ENCODE measurements around the gene ENTHD1. TPM values are rescaled to one million over a fixed set of nuclear protein-coding genes. Genes with fewer than 3 reads are reported as not detected.

The ENTHD1 gene
- total and polyA plus RNA-seq, 10 of the 15 experiments (the other 5 are each of a cell fraction or from before 2014, with no cell fraction given): 0.09 to 0.52 (median 0.21) TPM; not detected in 1

DNA sequence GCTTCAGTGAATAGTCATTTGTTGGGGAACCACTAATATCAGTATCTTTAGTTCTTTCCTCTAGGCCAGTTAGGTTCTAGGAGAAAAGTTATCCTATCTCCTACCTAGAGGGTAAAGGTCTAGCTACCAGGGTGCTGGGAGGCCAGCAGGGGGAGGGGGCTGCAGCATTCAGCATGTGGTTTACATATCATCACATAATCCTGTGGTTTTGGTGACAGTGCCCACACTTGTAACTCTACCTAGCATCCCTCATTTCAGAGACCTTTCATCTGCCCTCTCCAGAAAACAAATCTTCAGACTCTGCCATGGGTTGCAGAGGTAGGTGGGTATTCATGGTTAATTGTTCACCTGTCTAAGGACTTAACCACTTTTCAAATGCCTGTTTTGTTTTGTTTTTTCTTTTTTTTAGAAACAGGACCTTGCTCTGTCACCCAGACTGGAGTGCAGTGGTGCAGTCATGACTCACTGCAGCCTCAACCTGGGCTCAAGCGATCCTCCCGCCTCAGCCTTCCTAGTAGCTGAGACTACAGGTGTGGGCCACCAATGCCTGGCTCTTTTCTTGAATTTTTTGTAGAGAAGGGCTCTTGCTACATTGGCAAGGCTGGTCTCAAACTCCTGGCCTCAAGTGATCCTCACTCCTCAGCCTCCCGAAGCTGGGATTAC, 146.8 kb downstream of the ENTHD1 start:
- Histone ChIP-seq H3K9me3 (replicated peaks; ENCODE audit: control insufficient read depth, insufficient read depth, low read length) (no peaks in the 10 kb centered on the region; the same call in 1 of the 3 replicates), H3K27ac (ENCODE audit: control insufficient read depth, insufficient read depth) (no peak overlapping the region), H3K4me2 (ENCODE audit: control insufficient read depth, insufficient read depth) (no peak overlapping the region), H3K79me2 (ENCODE audit: control insufficient read depth, insufficient read depth, low read length) (no peaks in the 10 kb centered on the region), H3K9ac (ENCODE audit: control insufficient read depth, insufficient read depth, low read length) (no peak overlapping the region), H3K4me3 (no peak overlapping the region), H3K4me1 (ENCODE audit: control insufficient read depth, insufficient read depth, low read length) (no peaks in the 10 kb centered on the region), H3K36me3 (ENCODE audit: control insufficient read depth in 2 of 2, insufficient read depth in 2 of 2, low read length in 1 of 2) (no peaks in the 10 kb centered on the region), H2AFZ (ENCODE audit: control insufficient read depth, low read depth, low read length) (no peak overlapping the region), H4K20me1 (ENCODE audit: control insufficient read depth, insufficient read depth) (no peaks in the 10 kb centered on the region), H3K27me3 (replicated peaks in 1 of 2; ENCODE audit: control insufficient read depth in 2 of 2, insufficient read depth in 2 of 2, low read length in 1 of 2) (no peaks in the 10 kb centered on the region)
- intact Hi-C loops (cut with micrococcal nuclease; ENCODE audit: unreplicated experiment): no loop called here
- no peak for DNase-seq (ENCODE audit: low read depth, low spot score)
- FAIRE-seq: no peak
- 87% methylated on average over 3 of the region's 3 CpGs for WGBS (ENCODE audit: insufficient coverage, insufficient replicate concordance, low lambda C conversion rate, missing lambda C conversion rate)
- no TSS peak for BruUV-seq (replicated peaks)
- POLR2A ChIA-PET: no interaction called here
- in situ Hi-C loops (cut with MboI): no loop called here
- CTCF ChIA-PET: interaction anchor here (2.0 kb wide), 1 partner anchor 11 kb away, joined by 4 read pairs; no protein-coding TSS in a partner anchor
- TF ChIP-seq TARDBP (IDR thresholded peaks at IDR 0.05; ENCODE audit: borderline replicate concordance): no peak
- peak; percentile 67 for TF ChIP-seq RUNX3 (IDR thresholded peaks at IDR 0.05; ENCODE audit: low read length)
- RAD21 ChIA-PET (ENCODE audit: unreplicated experiment): no interaction called here
- ATAC-seq: no peak
- SMC1A ChIA-PET (ENCODE audit: uncharacterized antibody, unreplicated experiment): interaction anchor here (0.8 kb wide), 1 partner anchor 227 kb away, joined by 3 read pairs; no protein-coding TSS in a partner anchor

DNA sequence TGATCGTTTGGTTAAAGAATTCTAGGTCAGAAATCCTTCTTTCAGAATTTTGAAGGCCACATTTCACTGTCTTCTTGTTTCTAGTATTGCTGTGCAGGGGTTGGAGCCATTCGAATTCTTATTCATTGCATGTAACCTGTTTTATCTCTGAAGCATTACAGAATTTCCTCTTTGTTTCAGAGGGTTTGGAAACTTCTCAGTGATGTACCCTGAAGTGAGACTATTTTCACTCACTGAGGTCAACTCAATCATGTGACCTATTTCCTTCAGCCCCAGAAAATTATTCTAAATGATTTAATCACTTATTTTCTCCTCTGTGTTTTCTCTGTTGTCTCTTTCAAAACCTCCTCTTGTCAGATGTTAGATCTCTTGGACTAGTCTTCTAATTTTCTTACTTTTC, 147.8 kb downstream of the ENTHD1 start:
- Histone ChIP-seq H3K9ac (ENCODE audit: control insufficient read depth, insufficient read depth, low read length) (no peak overlapping the region), H3K27me3 (replicated peaks in 1 of 2; ENCODE audit: control insufficient read depth in 2 of 2, insufficient read depth in 2 of 2, low read length in 1 of 2) (no peaks in the 10 kb centered on the region), H3K27ac (ENCODE audit: control insufficient read depth, insufficient read depth) (no peak overlapping the region), H3K4me3 (no peak overlapping the region), H3K79me2 (ENCODE audit: control insufficient read depth, insufficient read depth, low read length) (no peaks in the 10 kb centered on the region), H4K20me1 (ENCODE audit: control insufficient read depth, insufficient read depth) (no peaks in the 10 kb centered on the region), H3K9me3 (replicated peaks; ENCODE audit: control insufficient read depth, insufficient read depth, low read length) (no peaks in the 10 kb centered on the region; the same call in 1 of the 3 replicates), H2AFZ (ENCODE audit: control insufficient read depth, low read depth, low read length) (peak overlapping the region; percentile 3), H3K4me2 (ENCODE audit: control insufficient read depth, insufficient read depth) (peak overlapping the region; percentile 0; the same call in 1 of the 2 replicates), H3K36me3 (ENCODE audit: control insufficient read depth in 2 of 2, insufficient read depth in 2 of 2, low read length in 1 of 2) (no peaks in the 10 kb centered on the region), H3K4me1 (ENCODE audit: control insufficient read depth, insufficient read depth, low read length) (no peaks in the 10 kb centered on the region)
- ATAC-seq: peak; percentile 74
- intact Hi-C loops (cut with micrococcal nuclease; ENCODE audit: unreplicated experiment): no loop called here
- RAD21 ChIA-PET (ENCODE audit: unreplicated experiment): no interaction called here
- FAIRE-seq: peak; percentile 61
- SMC1A ChIA-PET (ENCODE audit: uncharacterized antibody, unreplicated experiment): interaction anchor here (0.8 kb wide), 2 partner anchors 21 to 228 kb away, joined by 3 read pairs; no protein-coding TSS in a partner anchor
- BruUV-seq (replicated peaks): no TSS peak
- 11% methylated on average over 2 of the region's 2 CpGs for WGBS (ENCODE audit: insufficient coverage, insufficient replicate concordance, low lambda C conversion rate, missing lambda C conversion rate)
- POLR2A ChIA-PET: no interaction called here
- peak; percentile 16 for DNase-seq (ENCODE audit: low read depth, low spot score)
- in situ Hi-C loops (cut with MboI): no loop called here
- CTCF ChIA-PET: interaction anchor here (2.0 kb wide), 1 partner anchor 10 kb away, joined by 4 read pairs; no protein-coding TSS in a partner anchor
- TF ChIP-seq ZNF622 (IDR thresholded peaks at IDR 0.05): no peak
- 0 out of 2 replicates have a peak, but pooled peaks have one; percentile 55 for TF ChIP-seq ATF2 (IDR thresholded peaks at IDR 0.05; ENCODE audit: low read length)
- no peak for TF ChIP-seq GABPA (IDR thresholded peaks at IDR 0.05; ENCODE audit: low read depth)
- no peak for TF ChIP-seq USF1 (IDR thresholded peaks at IDR 0.05; ENCODE audit: borderline replicate concordance, extremely low read length, insufficient read depth, low read depth, low read length)
- no peak for TF ChIP-seq ESRRA (IDR thresholded peaks at IDR 0.05; ENCODE audit: low read length)
- peak in 1 of 2 experiments; percentile 33; a peak in 1 of 4 replicates for TF ChIP-seq ETV6 (conservative IDR thresholded peaks at IDR 0.05 in 1 of 2, IDR thresholded peaks at IDR 0.05 in 1 of 2; ENCODE audit: borderline replicate concordance in 1 of 2, low read depth in 1 of 2)
- no peak for TF ChIP-seq SREBF1 (IDR thresholded peaks at IDR 0.05; ENCODE audit: low read length)
- peak; percentile 68 for TF ChIP-seq RAD51 (IDR thresholded peaks at IDR 0.05)
- TF ChIP-seq IRF5 (IDR thresholded peaks at IDR 0.05; ENCODE audit: borderline replicate concordance): no peak
- TF ChIP-seq CEBPB (IDR thresholded peaks at IDR 0.05; ENCODE audit: borderline replicate concordance in 1 of 2, low read depth in 2 of 2, low read length in 2 of 2): no peak
- TF ChIP-seq CREM (IDR thresholded peaks at IDR 0.05; ENCODE audit: low read depth): no peak
- no peak for TF ChIP-seq ZNF24 (IDR thresholded peaks at IDR 0.05)

Data from GM12878 (cell line).